ENCODE data around the gene TMCC1.
"Not testable (repeated sequence)": the region's sequence is repeated elsewhere in the genome, so short reads cannot be mapped to it uniquely, and the experiment has no call there.

TMCC1 gene

GRCh38 chr3:129831942-129832341 lies 61.6 kb downstream of the TMCC1 start:
- H3K36me3 Mint-ChIP-seq: peaks cover 28% of the 10 kb centered on the region
- H3K4me1 Mint-ChIP-seq: peaks cover 16% of the 10 kb centered on the region
- not testable (repeated sequence) for H3K4me3 Mint-ChIP-seq, H3K27me3 Mint-ChIP-seq, H3K9me3 Mint-ChIP-seq, ATAC-seq, H3K27ac Mint-ChIP-seq

DNA sequence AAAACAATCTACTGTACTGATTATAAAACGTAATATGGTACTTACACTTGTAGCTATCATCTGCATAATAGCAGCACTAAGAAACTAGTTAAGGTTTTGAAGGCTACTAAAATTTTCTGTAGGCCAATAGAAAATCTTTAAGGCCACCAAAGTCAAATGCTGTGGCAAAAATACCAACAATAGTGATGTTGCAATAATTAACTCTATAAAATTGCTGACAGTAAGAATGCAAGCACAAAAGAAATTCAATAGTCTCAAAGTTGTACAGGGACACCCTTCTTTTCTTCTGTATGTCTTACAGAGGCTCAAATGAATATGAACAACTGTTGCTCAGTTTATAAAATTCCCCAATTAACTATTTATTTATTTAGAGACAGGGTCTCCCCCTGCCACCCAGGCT lies 62.0 kb downstream of the TMCC1 start:
- H3K36me3 Mint-ChIP-seq: peaks cover 24% of the 10 kb centered on the region

DNA sequence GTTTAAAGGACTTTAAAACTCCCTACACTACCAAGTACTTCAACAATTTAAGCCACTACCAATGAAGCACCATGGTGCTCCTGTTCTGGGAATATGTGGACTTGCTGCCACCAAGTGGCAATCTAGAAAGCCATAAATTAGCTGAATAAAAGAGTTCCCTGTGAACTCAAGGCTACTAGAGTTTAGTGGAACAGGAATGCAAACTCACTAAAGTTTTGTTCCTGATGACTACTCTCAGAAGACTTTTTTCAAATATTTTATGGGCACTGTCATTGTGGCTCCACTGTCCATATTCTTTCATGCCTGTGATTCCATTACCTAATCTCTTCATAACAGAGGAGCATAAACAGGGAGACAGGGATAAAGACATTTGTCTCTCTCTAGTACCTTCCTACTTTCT lies 63.9 kb downstream of the TMCC1 start:
- Mint-ChIP-seq H3K36me3 (peaks cover 10% of the 10 kb centered on the region), H3K27me3 (no peaks in the 10 kb centered on the region), H3K4me3 (no peak overlapping the region), H3K4me1 (peaks cover 25% of the 10 kb centered on the region), H3K9me3 (no peaks in the 10 kb centered on the region), H3K27ac (no peak overlapping the region)
- peak; percentile 59 for ATAC-seq

More for the DNA sequence above, 62.0 kb downstream of the TMCC1 start:
- no peak overlapping the region for H3K27ac Mint-ChIP-seq
- H3K9me3 Mint-ChIP-seq: no peaks in the 10 kb centered on the region
- H3K27me3 Mint-ChIP-seq: no peaks in the 10 kb centered on the region
- H3K4me3 Mint-ChIP-seq: no peak overlapping the region
- H3K4me1 Mint-ChIP-seq: peaks cover 16% of the 10 kb centered on the region
- ATAC-seq: no peak

DNA sequence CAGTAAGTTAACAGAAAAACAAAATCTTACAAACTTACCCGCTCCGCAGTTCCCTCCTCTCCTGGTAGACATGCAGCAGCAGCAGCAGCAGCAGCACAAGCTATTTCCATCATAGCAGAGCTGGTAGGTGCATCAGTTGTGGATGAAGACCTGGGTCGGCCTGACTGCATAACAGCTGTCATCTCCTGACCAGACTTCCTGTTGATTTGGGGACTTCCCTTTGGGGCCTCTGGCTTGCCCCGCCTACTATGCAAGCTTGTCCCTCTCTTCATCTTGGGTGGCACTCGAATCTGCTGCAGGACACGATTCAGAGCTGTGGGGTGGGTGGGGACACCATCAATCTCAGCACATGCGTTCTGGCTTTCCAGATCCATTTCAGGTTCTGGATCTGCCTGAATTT lies 65.7 kb downstream of the TMCC1 start:
- Mint-ChIP-seq H3K27ac (peak overlapping the region; percentile 25), H3K9me3 (no peaks in the 10 kb centered on the region), H3K4me1 (peaks cover 38% of the 10 kb centered on the region), H3K27me3 (no peaks in the 10 kb centered on the region), H3K36me3 (peaks cover 6% of the 10 kb centered on the region), H3K4me3 (peak overlapping the region; percentile 38)
- peak; percentile 90 for ATAC-seq

DNA sequence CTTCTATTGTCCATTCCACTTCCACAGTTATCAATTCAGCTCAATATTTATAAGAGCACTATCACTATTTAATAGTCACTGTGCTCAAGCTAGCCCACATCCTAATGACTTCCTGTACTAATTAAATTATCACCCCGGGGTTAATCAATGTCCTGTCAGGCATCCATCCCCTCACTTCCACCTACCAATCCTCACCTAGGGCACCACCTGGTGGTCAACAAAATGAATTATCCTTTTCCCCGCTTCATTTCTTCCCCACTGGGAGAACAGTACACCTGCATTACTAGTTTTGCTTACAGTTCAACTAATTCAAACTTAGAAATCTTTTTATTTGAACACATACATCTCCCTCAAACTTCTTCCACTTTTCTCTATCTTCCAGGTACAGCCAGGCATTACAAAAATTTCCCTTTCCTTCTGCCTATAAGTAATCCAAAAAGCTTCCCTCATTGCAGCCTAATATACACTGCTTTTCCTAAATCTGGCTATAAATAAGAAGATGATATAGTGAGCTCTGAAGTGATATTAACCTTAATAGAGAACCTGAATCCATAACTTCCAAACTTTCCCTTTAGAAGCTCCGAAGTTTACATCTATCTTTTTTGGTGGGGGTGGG lies 68.5 kb downstream of the TMCC1 start:
- H3K36me3 Mint-ChIP-seq: no peaks in the 10 kb centered on the region
- no peaks in the 10 kb centered on the region for H3K27me3 Mint-ChIP-seq
- peaks cover 44% of the 10 kb centered on the region for H3K4me1 Mint-ChIP-seq
- H3K4me3 Mint-ChIP-seq: no peak overlapping the region
- no peaks in the 10 kb centered on the region for H3K9me3 Mint-ChIP-seq
- ATAC-seq: peak; percentile 47
- no peak overlapping the region for H3K27ac Mint-ChIP-seq

GRCh38 chr3:129822679-129823078 lies 70.8 kb downstream of the TMCC1 start:
- peaks cover 33% of the 10 kb centered on the region for H3K4me1 Mint-ChIP-seq
- no peak overlapping the region for H3K4me3 Mint-ChIP-seq
- H3K27me3 Mint-ChIP-seq: no peaks in the 10 kb centered on the region
- no peak for ATAC-seq
- no peaks in the 10 kb centered on the region for H3K36me3 Mint-ChIP-seq
- no peak overlapping the region for H3K27ac Mint-ChIP-seq
- no peaks in the 10 kb centered on the region for H3K9me3 Mint-ChIP-seq

GRCh38 chr3:129822241-129822640 lies 71.3 kb downstream of the TMCC1 start:
- Mint-ChIP-seq H3K27ac (no peak overlapping the region), H3K36me3 (no peaks in the 10 kb centered on the region), H3K4me3 (no peak overlapping the region), H3K27me3 (no peaks in the 10 kb centered on the region), H3K4me1 (peaks cover 29% of the 10 kb centered on the region), H3K9me3 (no peaks in the 10 kb centered on the region)
- ATAC-seq: no peak

GRCh38 chr3:129820587-129820986 lies 72.9 kb downstream of the TMCC1 start:
- ATAC-seq: no peak
- Mint-ChIP-seq H3K27me3 (no peaks in the 10 kb centered on the region), H3K36me3 (peaks cover 10% of the 10 kb centered on the region), H3K9me3 (peaks cover 2% of the 10 kb centered on the region), H3K4me1 (peaks cover 29% of the 10 kb centered on the region), H3K4me3 (no peak overlapping the region), H3K27ac (no peak overlapping the region)

GRCh38 chr3:129812589-129812988 lies 80.9 kb downstream of the TMCC1 start:
- Mint-ChIP-seq H3K27me3 (no peaks in the 10 kb centered on the region), H3K4me3 (no peak overlapping the region), H3K4me1 (peaks cover 18% of the 10 kb centered on the region), H3K27ac (no peak overlapping the region), H3K9me3 (peaks cover 9% of the 10 kb centered on the region), H3K36me3 (peaks cover 42% of the 10 kb centered on the region)
- no peak for ATAC-seq

GRCh38 chr3:129809297-129809696 lies 84.2 kb downstream of the TMCC1 start:
- H3K27ac Mint-ChIP-seq: no peak overlapping the region
- H3K27me3 Mint-ChIP-seq: no peaks in the 10 kb centered on the region
- no peak overlapping the region for H3K4me3 Mint-ChIP-seq
- peaks cover 28% of the 10 kb centered on the region for H3K4me1 Mint-ChIP-seq
- ATAC-seq: no peak
- peaks cover 27% of the 10 kb centered on the region for H3K36me3 Mint-ChIP-seq
- peaks cover under 1% of the 10 kb centered on the region for H3K9me3 Mint-ChIP-seq

DNA sequence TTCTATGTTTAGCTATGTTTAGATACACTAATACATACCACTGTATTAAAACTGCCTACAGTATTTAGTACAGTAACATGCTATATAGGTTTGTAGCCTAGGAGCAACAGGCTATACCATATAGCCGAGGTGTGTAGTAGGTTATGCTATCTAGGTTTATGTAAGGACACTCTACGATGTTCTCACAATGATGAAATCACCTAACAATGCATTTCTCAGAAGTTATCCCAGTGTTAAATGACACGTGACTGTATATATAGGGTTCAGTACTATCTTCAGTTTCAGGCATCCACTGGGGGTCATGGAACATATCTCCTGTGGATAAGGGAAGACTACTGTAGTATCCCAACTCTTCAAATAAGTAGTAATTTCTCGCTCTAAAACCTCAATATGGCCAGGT lies 97.4 kb downstream of the TMCC1 start:
- Mint-ChIP-seq H3K27ac (no peak overlapping the region), H3K4me3 (no peak overlapping the region), H3K4me1 (peaks cover 14% of the 10 kb centered on the region), H3K9me3 (no peaks in the 10 kb centered on the region), H3K27me3 (no peaks in the 10 kb centered on the region), H3K36me3 (peaks cover 8% of the 10 kb centered on the region)
- no peak for ATAC-seq

DNA sequence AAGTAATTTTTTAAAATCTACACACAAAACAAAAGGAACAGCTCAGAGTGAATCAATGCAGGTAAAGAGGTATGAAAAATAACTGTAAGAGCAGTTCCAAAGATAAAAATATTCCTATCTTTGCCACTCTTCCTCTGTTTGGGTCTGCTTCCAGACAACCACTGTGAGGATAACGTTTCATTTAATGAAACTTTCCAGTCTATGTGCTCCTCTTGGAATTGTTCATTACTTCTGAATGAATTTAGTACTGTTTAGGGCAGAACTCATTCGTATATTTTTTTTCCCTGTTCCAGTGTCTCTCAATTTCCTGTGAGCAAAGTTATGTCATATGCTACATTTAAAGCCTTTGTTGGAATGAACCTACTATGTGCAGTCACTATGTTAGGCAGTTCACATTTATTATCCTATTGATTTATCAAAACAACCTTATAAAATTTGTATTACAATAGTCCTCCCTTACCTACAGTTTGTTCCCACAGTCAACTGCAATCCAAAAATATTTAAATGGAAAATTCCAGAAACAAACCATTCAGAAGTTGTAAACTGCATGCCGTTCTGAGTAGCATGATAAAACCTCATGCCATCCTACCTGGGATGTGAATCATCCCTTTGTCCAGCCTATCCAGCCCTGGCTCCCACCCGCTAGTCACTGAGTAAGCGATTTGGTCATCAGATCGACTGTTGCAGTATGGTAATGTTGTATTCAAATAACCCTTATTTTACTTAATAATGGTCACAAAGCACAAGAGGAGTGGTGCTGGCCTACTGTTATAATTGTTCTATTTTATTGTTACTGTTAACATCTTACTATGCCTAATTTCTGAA lies 98.1 kb downstream of the TMCC1 start:
- Mint-ChIP-seq H3K27ac (no peak overlapping the region), H3K4me3 (no peak overlapping the region), H3K9me3 (no peaks in the 10 kb centered on the region), H3K4me1 (peaks cover 14% of the 10 kb centered on the region), H3K36me3 (peaks cover 6% of the 10 kb centered on the region), H3K27me3 (no peaks in the 10 kb centered on the region)
- no peak for ATAC-seq

DNA sequence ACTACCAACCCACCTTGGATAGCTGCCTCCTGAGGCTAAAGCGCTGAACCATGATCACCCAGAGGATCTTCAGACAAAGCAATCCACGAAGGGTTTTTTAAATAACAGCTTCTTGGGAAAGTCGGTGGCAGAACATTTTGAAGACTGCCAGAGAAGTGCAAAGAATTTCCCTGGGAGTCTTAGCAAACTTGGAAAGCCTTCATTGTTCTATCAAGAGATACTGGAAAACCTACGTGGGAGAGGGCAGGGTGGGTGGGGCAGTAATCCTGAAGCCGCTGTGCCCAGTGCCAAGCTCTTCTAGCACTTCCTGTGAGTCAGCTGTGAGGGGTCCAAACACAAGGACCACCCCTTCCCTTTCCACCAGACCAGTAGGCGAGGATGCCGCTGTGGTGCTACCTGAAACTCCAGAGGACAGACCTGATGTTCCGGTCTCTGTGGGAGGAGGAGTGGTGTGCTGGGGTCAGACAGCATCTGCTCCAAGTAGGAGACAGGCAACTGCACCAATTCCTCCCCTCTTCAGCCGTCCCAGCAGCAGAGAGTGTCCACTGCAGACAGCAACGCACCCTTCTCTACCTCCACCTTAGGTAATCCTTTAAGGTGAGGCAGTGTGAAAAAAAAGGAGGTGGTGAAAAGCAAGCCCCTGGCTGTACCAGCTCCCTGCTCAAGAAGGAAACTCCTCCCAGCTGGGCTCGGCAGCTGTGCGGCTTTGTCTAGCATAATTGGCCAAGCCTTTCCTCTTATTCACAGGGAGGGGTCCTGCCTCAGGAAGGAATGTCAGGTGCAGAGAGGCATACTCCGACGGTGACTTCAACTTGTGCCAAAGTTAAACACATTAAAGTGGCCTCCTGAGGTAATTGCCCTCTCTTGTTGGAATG lies 99.0 kb downstream of the TMCC1 start:
- peaks cover 14% of the 10 kb centered on the region for H3K4me1 Mint-ChIP-seq
- H3K4me3 Mint-ChIP-seq: peak overlapping the region; percentile 20
- no peaks in the 10 kb centered on the region for H3K27me3 Mint-ChIP-seq
- H3K27ac Mint-ChIP-seq: peak overlapping the region; percentile 64
- ATAC-seq: no peak
- peaks cover 6% of the 10 kb centered on the region for H3K36me3 Mint-ChIP-seq
- H3K9me3 Mint-ChIP-seq: no peaks in the 10 kb centered on the region

GRCh38 chr3:129793942-129794310 lies 99.6 kb downstream of the TMCC1 start:
- peak; percentile 71 for ATAC-seq
- no peaks in the 10 kb centered on the region for H3K27me3 Mint-ChIP-seq

GRCh38 chr3:129793319-129793718 lies 100.2 kb downstream of the TMCC1 start:
- peaks cover 6% of the 10 kb centered on the region for H3K36me3 Mint-ChIP-seq
- no peak overlapping the region for H3K4me3 Mint-ChIP-seq
- no peak overlapping the region for H3K27ac Mint-ChIP-seq
- ATAC-seq: no peak
- no peaks in the 10 kb centered on the region for H3K9me3 Mint-ChIP-seq
- peaks cover 14% of the 10 kb centered on the region for H3K4me1 Mint-ChIP-seq
- H3K27me3 Mint-ChIP-seq: no peaks in the 10 kb centered on the region

More at GRCh38 chr3:129793942-129794310, 99.6 kb downstream of the TMCC1 start:
- Mint-ChIP-seq H3K27ac (peak overlapping the region; percentile 64), H3K4me3 (peak overlapping the region; percentile 20), H3K36me3 (peaks cover 6% of the 10 kb centered on the region), H3K4me1 (peaks cover 14% of the 10 kb centered on the region), H3K9me3 (no peaks in the 10 kb centered on the region)

Measured in stimulated activated memory B cell treated with anti-CD40 and anti-IgM and Interleukin-4, amounts not matched to agents 10 μg/mL and 1 μg/mL and 100 μg/mL, for 72 hours (primary cell).